Stimulated activated CD4-positive, alpha-beta T cell treated with anti-CD3 and anti-CD28 coated beads, Interleukin-15, amount 100 ng/mL, for 48 hours (primary cell): Measurements from ENCODE around the gene LRRC4.

Source experiments
- DNase-seq, 2 donors: peaks; one replicate each; pipeline ENCODE4 v3.0.0-alpha.2; 2020; ENCODE audit warnings: low read depth in 2 of 2

LRRC4 gene

GRCh38 chr7:128006550-128007302 lies 24.5 kb downstream of the LRRC4 start:
- DNase-seq = no peak

GRCh38 chr7:128005759-128006159 lies 25.5 kb downstream of the LRRC4 start:
- no peak for DNase-seq

GRCh38 chr7:128005117-128005516 lies 26.1 kb downstream of the LRRC4 start:
- no peak for DNase-seq

GRCh38 chr7:128004623-128005022 lies 26.6 kb downstream of the LRRC4 start:
- DNase-seq = no peak

GRCh38 chr7:128003787-128004186 lies 27.4 kb downstream of the LRRC4 start:
- DNase-seq = no peak

- DNase-seq = no peak
Measured at GRCh38 chr7:128003167-128003566, 28.1 kb downstream of the LRRC4 start.

- DNase-seq = no peak
Measured at GRCh38 chr7:128000854-128001265, 30.4 kb downstream of the LRRC4 start.

- no peak for DNase-seq
Measured at GRCh38 chr7:128000048-128000447, 31.2 kb downstream of the LRRC4 start.

- DNase-seq = no peak
Measured at GRCh38 chr7:127998671-127999070, 32.6 kb downstream of the LRRC4 start.

- DNase-seq = no peak
Measured at GRCh38 chr7:127997226-127997922, 33.9 kb downstream of the LRRC4 start.

- no peak for DNase-seq
Measured at GRCh38 chr7:127996253-127997071, 34.8 kb downstream of the LRRC4 start.

- DNase-seq = no peak
Measured at GRCh38 chr7:127995881-127996215, 35.4 kb downstream of the LRRC4 start.

- DNase-seq = no peak
Measured at GRCh38 chr7:127995156-127995880, 35.9 kb downstream of the LRRC4 start.

- no peak for DNase-seq
Measured at GRCh38 chr7:127993987-127994386, 37.2 kb downstream of the LRRC4 start.

- no peak for DNase-seq
Measured at GRCh38 chr7:127993317-127993716, 37.9 kb downstream of the LRRC4 start.

GRCh38 chr7:127988751-127989150 lies 42.5 kb downstream of the LRRC4 start:
- no peak for DNase-seq

- DNase-seq = no peak
Measured at GRCh38 chr7:127986581-127987521, 44.4 kb downstream of the LRRC4 start.

- no peak for DNase-seq
Measured at GRCh38 chr7:127983804-127984332, 47.4 kb downstream of the LRRC4 start.

GRCh38 chr7:127981965-127982364 lies 49.3 kb downstream of the LRRC4 start:
- no peak for DNase-seq

GRCh38 chr7:127980901-127981300 lies 50.3 kb downstream of the LRRC4 start:
- DNase-seq = no peak

GRCh38 chr7:127979728-127980126 lies 51.5 kb downstream of the LRRC4 start:
- DNase-seq = no peak
